ENCODE results near the gene CASD1. TPM values are rescaled to one million over a fixed set of nuclear protein-coding genes. Genes with fewer than 3 reads are reported as not detected.

Gene CASD1
- total and polyA plus RNA-seq, 8 donors = 24.2 to 72.2 (median 59.6) TPM

- TF ChIP-seq CTCF (IDR thresholded peaks at IDR 0.05) = no peak
- Histone ChIP-seq H3K4me1 (no peaks in the 10 kb centered on the region), H3K27ac (no peak overlapping the region), H3K36me3 (no peaks in the 10 kb centered on the region), H3K27me3 (no peaks in the 10 kb centered on the region), H3K4me3 (no peak overlapping the region), H3K9me3 (no peaks in the 10 kb centered on the region)
- intact Hi-C loops (cut with DNase I) = no loop called here
- ATAC-seq (peak; percentile 78), DNase-seq (peak in 1 of 4 donors; percentile 3)
These were observed 74.5 kb downstream of the CASD1 start for GRCh38 chr7:94584113-94584512.

- H3K4me1 ChIP-seq = peaks cover 0 to 6% of the 10 kb centered on the region in 2 donors
- H3K4me3 ChIP-seq = no peak overlapping the region
- no peak overlapping the region for H3K27ac ChIP-seq
- H3K9me3 ChIP-seq = no peaks in the 10 kb centered on the region
- no peak for DNase-seq
- H3K27me3 ChIP-seq = no peaks in the 10 kb centered on the region
- no peak for TF ChIP-seq CTCF (IDR thresholded peaks at IDR 0.05)
- ATAC-seq = no peak
- intact Hi-C loops (cut with DNase I) = no loop called here
- H3K36me3 ChIP-seq = peaks cover 0 to 4% of the 10 kb centered on the region in 2 donors
These were observed 78.5 kb downstream of the CASD1 start for GRCh38 chr7:94588075-94588474.

- intact Hi-C loops (cut with DNase I) = no loop called here
These were observed 81.0 kb downstream of the CASD1 start for GRCh38 chr7:94590526-94591162.

GRCh38 chr7:94591176-94591575 lies 81.6 kb downstream of the CASD1 start:
- TF ChIP-seq CTCF (IDR thresholded peaks at IDR 0.05) = no peak
- no peak overlapping the region for H3K4me3 ChIP-seq
- peak; percentile 95 for ATAC-seq
- no peaks in the 10 kb centered on the region for H3K9me3 ChIP-seq
- no peaks in the 10 kb centered on the region for H3K27me3 ChIP-seq
- H3K27ac ChIP-seq = no peak overlapping the region
- peaks cover 0 to 4% of the 10 kb centered on the region in 2 donors for H3K36me3 ChIP-seq
- DNase-seq = no peak
- intact Hi-C loops (cut with DNase I) = no loop called here
- H3K4me1 ChIP-seq = peaks cover 0 to 6% of the 10 kb centered on the region in 2 donors

More at GRCh38 chr7:94590526-94591162, 81.0 kb downstream of the CASD1 start:
- no peak overlapping the region for H3K27ac ChIP-seq
- TF ChIP-seq CTCF (IDR thresholded peaks at IDR 0.05) = no peak
- DNase-seq (no peak), ATAC-seq (no peak)
- peaks cover 0 to 6% of the 10 kb centered on the region in 2 donors for H3K4me1 ChIP-seq
- no peaks in the 10 kb centered on the region for H3K9me3 ChIP-seq
- H3K27me3 ChIP-seq = no peaks in the 10 kb centered on the region
- peaks cover 0 to 4% of the 10 kb centered on the region in 2 donors for H3K36me3 ChIP-seq
- H3K4me3 ChIP-seq = no peak overlapping the region

GRCh38 chr7:94594882-94595281 lies 85.3 kb downstream of the CASD1 start:
- intact Hi-C loops (cut with DNase I) = no loop called here

More at GRCh38 chr7:94594882-94595281, 85.3 kb downstream of the CASD1 start:
- H3K27ac ChIP-seq = no peak overlapping the region
- TF ChIP-seq CTCF (IDR thresholded peaks at IDR 0.05) = no peak
- ATAC-seq (no peak), DNase-seq (no peak)
- no peaks in the 10 kb centered on the region for H3K9me3 ChIP-seq
- no peaks in the 10 kb centered on the region for H3K27me3 ChIP-seq
- H3K4me3 ChIP-seq = no peak overlapping the region
- peaks cover 0 to 6% of the 10 kb centered on the region in 2 donors for H3K4me1 ChIP-seq
- H3K36me3 ChIP-seq = no peaks in the 10 kb centered on the region
